SU-DHL-6 (cell line): ENCODE data around the gene ITFG1.

ENCODE experiments used
- H2AFZ ChIP-seq: fragments of 200-600 bp; sonication (generic); 2 replicates; pipeline ENCODE4 v1.6.1; 2014; ENCODE audit warnings: low read depth, mild to moderate bottlenecking, moderate library complexity, mixed read lengths, antibody characterized with exemption, low read length; ENCODE audit not compliant: severe bottlenecking
- H3F3A ChIP-seq: fragments of 200-600 bp; shearing (Covaris generic); 2 replicates; pipeline ENCODE4 v1.6.0; 2016; ENCODE audit warnings: antibody characterized with exemption, mild to moderate bottlenecking; ENCODE audit not compliant: insufficient read depth
- H3K27ac ChIP-seq: fragments of 200-600 bp; sonication (generic); 2 replicates; pipeline ENCODE4 v1.5.1; 2016; ENCODE audit warnings: low read depth, mild to moderate bottlenecking, low read length, moderate library complexity, mixed read lengths
- H3K27me3 ChIP-seq: fragments of 200-600 bp; sonication (generic), shearing (Covaris generic); 2 replicates; pipeline ENCODE4 v1.6.0; 2014; ENCODE audit warnings: mild to moderate bottlenecking, low read length
- H3K36me3 ChIP-seq: fragments of 200-600 bp; sonication (generic); 2 replicates; pipeline ENCODE4 v1.6.1; 2014; ENCODE audit warnings: mild to moderate bottlenecking, low read length, mixed read lengths
- H3K4me2 ChIP-seq: fragments of 300-600, 200-600 bp; shearing (Covaris generic), sonication (generic); 2 replicates; pipeline ENCODE4 v1.6.0; 2014; ENCODE audit warnings: low read length, low read depth, mild to moderate bottlenecking; ENCODE audit not compliant: poor library complexity, severe bottlenecking
- H3K4me3 ChIP-seq: fragments of 200-600 bp; sonication (generic); 2 replicates; pipeline ENCODE4 v1.5.1; 2014; ENCODE audit warnings: antibody characterized with exemption, low read length, mild to moderate bottlenecking, mixed read lengths; ENCODE audit not compliant: insufficient read depth, poor library complexity, severe bottlenecking
- H3K79me2 ChIP-seq: fragments of 200-600 bp; sonication (generic); 2 replicates; pipeline ENCODE4 v1.6.1; 2014; ENCODE audit warnings: mild to moderate bottlenecking, low read length, moderate library complexity; ENCODE audit not compliant: insufficient read depth
- H3K9ac ChIP-seq: fragments of 200-600 bp; sonication (generic); 2 replicates; pipeline ENCODE4 v1.7.0; 2014; ENCODE audit warnings: mild to moderate bottlenecking, low read length
- H3K9me2 ChIP-seq: fragments of 200-600 bp; sonication (generic); replicated peaks from 2 replicates; pipeline ENCODE4 v1.6.1; 2014; ENCODE audit warnings: low read length; ENCODE audit not compliant: insufficient read depth
- H3K9me3 ChIP-seq: fragments of 200-600 bp; sonication (generic); 2 replicates; pipeline ENCODE4 v1.6.1; 2014; ENCODE audit warnings: low read length, mixed read lengths; ENCODE audit not compliant: insufficient read depth
- H4K20me1 ChIP-seq: fragments of 200-600 bp; sonication (generic); 2 replicates; pipeline ENCODE4 v1.6.1; 2014; ENCODE audit warnings: low read depth, mild to moderate bottlenecking, antibody characterized with exemption, low read length, moderate library complexity, mixed read lengths
- EZH2phosphoT487 ChIP-seq: fragments of 200-600 bp; sonication (generic), shearing (Covaris generic); conservative IDR thresholded peaks from 2 replicates; pipeline ENCODE4 v1.6.1; 2018; ENCODE audit warnings: mild to moderate bottlenecking, antibody characterized with exemption, low read length, moderate library complexity, mixed read lengths
- TF ChIP-seq, protein P1 (sequence below): fragments of 200-600 bp; sonication (generic); IDR thresholded peaks from one replicate; pipeline ENCODE4 v1.5.1; 2017; ENCODE audit warnings: antibody characterized with exemption, mild to moderate bottlenecking, low read length, moderate library complexity; ENCODE audit not compliant: insufficient read depth, poor library complexity, severe bottlenecking

Gene ITFG1

DNA sequence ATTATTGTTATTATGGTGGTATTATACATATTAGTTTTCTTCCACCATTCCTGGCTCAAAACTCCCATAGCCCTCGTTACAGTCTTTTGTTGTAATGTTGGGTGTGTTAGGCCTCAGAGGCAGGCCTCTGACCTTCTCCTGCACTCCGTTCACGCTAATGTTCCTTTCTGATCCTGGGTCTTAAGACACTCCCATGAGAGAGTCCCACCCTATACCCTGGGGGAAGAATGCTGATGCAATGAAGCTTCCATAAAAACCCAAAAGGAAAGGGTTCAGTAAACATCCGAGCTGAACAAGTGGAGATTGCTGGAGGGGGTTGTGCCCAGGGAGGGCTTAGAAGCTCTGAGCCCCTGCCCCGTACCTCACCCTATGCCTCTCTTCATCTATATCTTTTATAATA, 175.9 kb downstream of the ITFG1 start:
- no peak for TF ChIP-seq EZH2phosphoT487
- TF ChIP-seq, protein P1, sequence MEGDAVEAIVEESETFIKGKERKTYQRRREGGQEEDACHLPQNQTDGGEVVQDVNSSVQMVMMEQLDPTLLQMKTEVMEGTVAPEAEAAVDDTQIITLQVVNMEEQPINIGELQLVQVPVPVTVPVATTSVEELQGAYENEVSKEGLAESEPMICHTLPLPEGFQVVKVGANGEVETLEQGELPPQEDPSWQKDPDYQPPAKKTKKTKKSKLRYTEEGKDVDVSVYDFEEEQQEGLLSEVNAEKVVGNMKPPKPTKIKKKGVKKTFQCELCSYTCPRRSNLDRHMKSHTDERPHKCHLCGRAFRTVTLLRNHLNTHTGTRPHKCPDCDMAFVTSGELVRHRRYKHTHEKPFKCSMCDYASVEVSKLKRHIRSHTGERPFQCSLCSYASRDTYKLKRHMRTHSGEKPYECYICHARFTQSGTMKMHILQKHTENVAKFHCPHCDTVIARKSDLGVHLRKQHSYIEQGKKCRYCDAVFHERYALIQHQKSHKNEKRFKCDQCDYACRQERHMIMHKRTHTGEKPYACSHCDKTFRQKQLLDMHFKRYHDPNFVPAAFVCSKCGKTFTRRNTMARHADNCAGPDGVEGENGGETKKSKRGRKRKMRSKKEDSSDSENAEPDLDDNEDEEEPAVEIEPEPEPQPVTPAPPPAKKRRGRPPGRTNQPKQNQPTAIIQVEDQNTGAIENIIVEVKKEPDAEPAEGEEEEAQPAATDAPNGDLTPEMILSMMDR, result no peak
- Histone ChIP-seq H3K9ac (no peak overlapping the region), H2AFZ (no peak overlapping the region), H3K9me2 (no peaks in the 10 kb centered on the region), H3K36me3 (peaks cover 10% of the 10 kb centered on the region; the same call in 1 of the 2 replicates), H3F3A (no peaks in the 10 kb centered on the region), H3K27me3 (no peaks in the 10 kb centered on the region), H3K79me2 (no peaks in the 10 kb centered on the region), H3K4me3 (no peak overlapping the region), H3K27ac (no peak overlapping the region), H4K20me1 (no peaks in the 10 kb centered on the region), H3K4me2 (no peak overlapping the region), H3K9me3 (no peaks in the 10 kb centered on the region; the same call in 1 of the 2 replicates)

DNA sequence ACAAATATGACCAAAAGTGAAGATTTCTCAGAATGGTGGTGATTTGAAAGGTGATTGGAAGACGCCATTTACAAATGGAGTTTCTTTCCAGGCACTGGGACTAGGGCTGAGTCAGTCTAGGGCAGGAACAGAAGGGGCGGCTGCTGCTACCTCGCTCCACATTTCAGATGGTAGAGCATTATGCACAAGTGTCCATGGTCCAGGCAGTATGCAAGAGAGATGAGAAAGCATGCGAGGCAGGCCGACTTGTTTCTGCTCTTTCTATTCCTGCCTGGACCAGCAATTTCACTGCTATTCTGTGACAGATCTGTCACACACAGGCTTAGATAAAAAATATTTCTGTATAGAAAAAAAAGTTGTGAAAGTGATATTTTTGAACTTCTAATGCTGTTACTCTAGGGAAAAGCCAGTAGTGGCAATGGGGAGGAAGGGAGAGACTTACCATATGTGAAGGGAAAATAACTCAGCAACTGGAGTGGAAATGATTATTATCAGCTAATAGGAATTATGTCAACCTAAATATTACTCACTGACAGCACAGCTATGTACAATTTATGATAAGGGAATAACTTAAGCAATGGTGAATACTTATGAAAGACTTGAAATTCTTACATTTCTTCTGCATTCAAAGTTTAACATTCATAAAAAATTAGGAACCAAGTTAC, 182.4 kb downstream of the ITFG1 start:
- H3K4me3 ChIP-seq, result no peak overlapping the region
- H3K9ac ChIP-seq, result no peak overlapping the region
- H3K4me2 ChIP-seq, result no peak overlapping the region
- no peaks in the 10 kb centered on the region for H3K79me2 ChIP-seq
- no peak overlapping the region for H3K27ac ChIP-seq
- no peak for TF ChIP-seq EZH2phosphoT487
- TF ChIP-seq, protein P1, result no peak
- H3K9me2 ChIP-seq, result no peaks in the 10 kb centered on the region
- no peaks in the 10 kb centered on the region for H3K9me3 ChIP-seq
- H3K36me3 ChIP-seq, result 0 out of 2 replicates have a peak, but pooled peaks cover 4% of the 10 kb centered on the region
- H4K20me1 ChIP-seq, result no peaks in the 10 kb centered on the region
- no peaks in the 10 kb centered on the region for H3K27me3 ChIP-seq
- 0 out of 2 replicates have a peak, but pooled peaks cover 5% of the 10 kb centered on the region for H3F3A ChIP-seq
- H2AFZ ChIP-seq, result no peak overlapping the region

DNA sequence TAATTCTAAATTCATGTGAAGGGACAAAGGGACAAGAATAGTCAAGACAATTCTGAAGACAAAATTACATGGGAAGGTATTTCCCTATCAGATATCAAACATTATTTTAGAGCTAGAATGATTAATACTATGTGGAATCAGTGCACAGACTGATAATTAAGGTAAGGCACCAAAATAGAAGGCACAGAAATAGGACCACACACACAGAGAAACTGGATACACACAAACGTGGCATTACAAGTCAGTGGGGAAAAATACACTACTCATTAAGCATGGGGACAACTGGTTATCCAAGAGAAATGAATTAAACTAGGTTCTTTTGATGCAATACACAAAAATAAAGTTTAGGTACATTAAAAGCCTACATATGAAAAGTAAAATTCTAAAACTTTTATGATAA, 184.3 kb downstream of the ITFG1 start:
- TF ChIP-seq, protein P1, result no peak
- TF ChIP-seq EZH2phosphoT487, result no peak
- Histone ChIP-seq H3F3A (0 out of 2 replicates have a peak, but pooled peaks cover 5% of the 10 kb centered on the region), H3K79me2 (no peaks in the 10 kb centered on the region), H2AFZ (no peak overlapping the region), H3K27me3 (no peaks in the 10 kb centered on the region), H3K36me3 (no peaks in the 10 kb centered on the region), H3K9me3 (no peaks in the 10 kb centered on the region), H3K27ac (no peak overlapping the region), H3K4me2 (no peak overlapping the region), H3K9me2 (no peaks in the 10 kb centered on the region), H4K20me1 (no peaks in the 10 kb centered on the region), H3K9ac (no peak overlapping the region), H3K4me3 (no peak overlapping the region)
